Measurements from ENCODE around the gene ARHGAP24. TPM values are rescaled to one million over a fixed set of nuclear protein-coding genes. Genes with fewer than 3 reads are reported as not detected.
"Not testable (repeated sequence)": the region's sequence is repeated elsewhere in the genome, so short reads cannot be mapped to it uniquely, and the experiment has no call there.

Gene ARHGAP24
- total and polyA plus RNA-seq, 7 donors = 0.46 to 40.4 (median 23.1) TPM

DNA sequence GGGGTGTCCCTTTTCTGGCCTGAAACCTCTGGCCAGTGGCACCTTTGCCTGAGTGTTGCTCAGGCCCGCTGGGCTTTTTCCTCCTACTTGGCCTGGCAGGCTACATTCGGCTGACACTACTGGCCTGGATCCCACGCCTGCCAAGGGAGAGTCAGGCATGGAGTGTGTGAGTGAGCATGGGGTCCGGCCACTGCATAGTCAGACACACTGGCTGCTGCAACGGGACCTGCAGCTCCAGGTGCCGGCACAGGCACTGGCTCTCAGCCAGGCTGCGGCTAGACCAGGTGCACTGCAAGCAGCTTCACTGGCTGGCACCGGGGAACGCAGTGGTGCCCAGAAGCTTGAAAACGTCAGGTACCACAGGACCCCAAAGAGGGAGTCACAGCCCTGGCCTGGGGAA, 434.9 kb downstream of the ARHGAP24 start:
- no peaks in the 10 kb centered on the region for H3K36me3 ChIP-seq
- TF ChIP-seq POLR2AphosphoS5 (IDR thresholded peaks at IDR 0.05) = no peak
- no peak for TF ChIP-seq POLR2A (IDR thresholded peaks at IDR 0.05)
- TF ChIP-seq EP300 (IDR thresholded peaks at IDR 0.05) = no peak
- TF ChIP-seq, protein P1, sequence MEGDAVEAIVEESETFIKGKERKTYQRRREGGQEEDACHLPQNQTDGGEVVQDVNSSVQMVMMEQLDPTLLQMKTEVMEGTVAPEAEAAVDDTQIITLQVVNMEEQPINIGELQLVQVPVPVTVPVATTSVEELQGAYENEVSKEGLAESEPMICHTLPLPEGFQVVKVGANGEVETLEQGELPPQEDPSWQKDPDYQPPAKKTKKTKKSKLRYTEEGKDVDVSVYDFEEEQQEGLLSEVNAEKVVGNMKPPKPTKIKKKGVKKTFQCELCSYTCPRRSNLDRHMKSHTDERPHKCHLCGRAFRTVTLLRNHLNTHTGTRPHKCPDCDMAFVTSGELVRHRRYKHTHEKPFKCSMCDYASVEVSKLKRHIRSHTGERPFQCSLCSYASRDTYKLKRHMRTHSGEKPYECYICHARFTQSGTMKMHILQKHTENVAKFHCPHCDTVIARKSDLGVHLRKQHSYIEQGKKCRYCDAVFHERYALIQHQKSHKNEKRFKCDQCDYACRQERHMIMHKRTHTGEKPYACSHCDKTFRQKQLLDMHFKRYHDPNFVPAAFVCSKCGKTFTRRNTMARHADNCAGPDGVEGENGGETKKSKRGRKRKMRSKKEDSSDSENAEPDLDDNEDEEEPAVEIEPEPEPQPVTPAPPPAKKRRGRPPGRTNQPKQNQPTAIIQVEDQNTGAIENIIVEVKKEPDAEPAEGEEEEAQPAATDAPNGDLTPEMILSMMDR (IDR thresholded peaks at IDR 0.05) = no peak
- no peaks in the 10 kb centered on the region for H3K27me3 ChIP-seq
- no peak overlapping the region for H3K27ac ChIP-seq
- WGBS, 2 donors = 69 to 85% methylated on average over 10 of the region's 10 CpGs
- intact Hi-C loops (cut with DNase I) = no loop called here
- H3K4me3 ChIP-seq = no peak overlapping the region
- no peaks in the 10 kb centered on the region for H3K9me3 ChIP-seq
- DNase-seq = no peak
- H3K4me1 ChIP-seq = peaks cover 0 to 14% (median 2%) of the 10 kb centered on the region in 4 donors

DNA sequence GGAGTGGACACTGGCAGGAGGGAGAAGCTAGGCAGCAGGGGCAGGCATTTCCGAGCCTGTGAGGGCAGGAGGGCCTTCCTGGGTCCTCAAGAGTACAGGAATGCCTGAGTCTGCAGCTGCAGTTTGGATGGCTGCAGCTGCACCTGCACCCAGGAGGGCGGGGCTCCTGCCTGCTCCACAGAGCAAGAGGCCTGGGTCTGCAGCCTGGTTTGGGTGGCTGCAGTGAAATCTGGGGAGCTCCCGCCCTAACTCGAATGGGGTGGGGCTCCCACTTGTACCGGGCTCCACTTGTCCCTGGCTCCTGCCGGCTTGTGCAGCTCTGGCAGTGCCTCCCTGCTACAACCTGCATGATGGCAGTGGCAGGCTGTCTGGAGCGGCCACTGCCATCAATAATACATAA, 436.0 kb downstream of the ARHGAP24 start:
- Histone ChIP-seq H3K9me3 (no peaks in the 10 kb centered on the region), H3K36me3 (no peaks in the 10 kb centered on the region), H3K27ac (no peak overlapping the region), H3K27me3 (no peaks in the 10 kb centered on the region), H3K4me1 (peaks cover 0 to 5% (median 2%) of the 10 kb centered on the region in 4 donors), H3K4me3 (no peak overlapping the region)
- no peak for DNase-seq
- no peak for TF ChIP-seq POLR2AphosphoS5 (IDR thresholded peaks at IDR 0.05)
- TF ChIP-seq, protein P1 (IDR thresholded peaks at IDR 0.05) = no peak
- TF ChIP-seq EP300 (IDR thresholded peaks at IDR 0.05) = no peak
- TF ChIP-seq POLR2A (IDR thresholded peaks at IDR 0.05) = no peak
- intact Hi-C loops (cut with DNase I) = no loop called here
- 63 to 82% methylated on average over 7 of the region's 7 CpGs for WGBS, 2 donors

DNA sequence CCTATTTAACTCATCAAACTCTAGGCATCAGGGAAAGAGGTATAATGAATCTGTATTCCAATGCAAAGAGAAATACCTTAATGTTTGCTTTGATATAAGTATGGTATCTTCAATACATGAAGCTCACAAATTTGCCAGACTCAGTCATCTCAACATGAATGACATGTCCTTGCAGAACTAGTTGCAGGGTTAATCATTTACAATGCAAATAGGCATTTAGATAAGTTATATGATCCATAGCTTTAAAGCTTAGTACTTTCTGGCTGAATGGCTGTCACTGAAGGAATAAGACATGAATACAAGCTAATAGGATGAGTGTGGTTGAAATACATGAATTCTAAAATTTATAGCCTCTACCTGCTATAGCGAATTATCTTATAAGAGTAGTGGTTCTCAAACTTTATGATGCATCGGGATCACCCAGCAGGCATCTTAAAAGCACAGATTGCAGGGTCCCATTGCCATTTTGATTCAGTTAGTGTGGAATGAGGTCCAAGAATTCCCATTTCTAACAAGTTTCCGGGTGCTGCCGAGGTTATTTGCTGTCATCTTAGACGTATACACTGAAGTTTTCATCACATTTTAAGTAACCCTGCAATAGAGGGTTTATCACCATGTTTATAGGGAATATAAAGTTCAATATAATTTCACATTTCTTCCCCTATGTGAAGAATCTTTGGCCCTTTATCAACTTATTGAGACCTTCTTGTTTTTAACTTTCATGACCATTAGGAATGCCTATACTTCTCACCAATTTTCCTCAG, 439.2 kb downstream of the ARHGAP24 start:
- no peak for TF ChIP-seq EP300 (IDR thresholded peaks at IDR 0.05)
- TF ChIP-seq, protein P1 (IDR thresholded peaks at IDR 0.05) = no peak
- no peak for TF ChIP-seq POLR2AphosphoS5 (IDR thresholded peaks at IDR 0.05)
- no peak for TF ChIP-seq POLR2A (IDR thresholded peaks at IDR 0.05)
- intact Hi-C loops (cut with DNase I) = no loop called here
- no peak overlapping the region for H3K27ac ChIP-seq
- H3K4me1 ChIP-seq = peaks cover 0 to 3% (median 0%) of the 10 kb centered on the region in 4 donors
- no peak overlapping the region for H3K4me3 ChIP-seq
- no peaks in the 10 kb centered on the region for H3K9me3 ChIP-seq
- no peaks in the 10 kb centered on the region for H3K36me3 ChIP-seq
- WGBS, 2 donors = 21 to 75% methylated on average over 5 of the region's 5 CpGs
- no peaks in the 10 kb centered on the region for H3K27me3 ChIP-seq
- no peak for DNase-seq

DNA sequence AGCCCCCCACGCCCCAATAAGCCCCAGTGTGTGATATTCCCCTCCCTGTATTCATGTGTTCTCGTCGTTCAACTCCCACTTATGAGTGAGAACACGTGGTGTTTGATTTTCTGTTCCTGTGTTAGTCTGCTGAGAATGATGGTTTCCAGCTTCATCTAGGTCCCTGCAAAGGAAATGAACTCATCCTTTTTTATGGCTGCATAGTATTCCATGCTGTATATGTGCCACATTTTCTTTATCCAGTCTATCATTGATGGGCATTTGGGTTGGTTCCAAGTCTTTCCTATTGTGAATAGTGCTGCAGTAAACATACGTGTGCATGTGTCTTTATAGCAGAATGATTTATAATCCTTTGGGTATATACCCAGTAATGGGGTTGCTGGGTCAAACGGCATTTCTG, 440.6 kb downstream of the ARHGAP24 start:
- intact Hi-C loops (cut with DNase I); H3K4me1 ChIP-seq; H3K27ac ChIP-seq; H3K27me3 ChIP-seq; H3K9me3 ChIP-seq; H3K36me3 ChIP-seq; H3K4me3 ChIP-seq; DNase-seq: not testable (repeated sequence)
- 66 to 96% methylated on average over 6 of the region's 6 CpGs for WGBS, 2 donors

DNA sequence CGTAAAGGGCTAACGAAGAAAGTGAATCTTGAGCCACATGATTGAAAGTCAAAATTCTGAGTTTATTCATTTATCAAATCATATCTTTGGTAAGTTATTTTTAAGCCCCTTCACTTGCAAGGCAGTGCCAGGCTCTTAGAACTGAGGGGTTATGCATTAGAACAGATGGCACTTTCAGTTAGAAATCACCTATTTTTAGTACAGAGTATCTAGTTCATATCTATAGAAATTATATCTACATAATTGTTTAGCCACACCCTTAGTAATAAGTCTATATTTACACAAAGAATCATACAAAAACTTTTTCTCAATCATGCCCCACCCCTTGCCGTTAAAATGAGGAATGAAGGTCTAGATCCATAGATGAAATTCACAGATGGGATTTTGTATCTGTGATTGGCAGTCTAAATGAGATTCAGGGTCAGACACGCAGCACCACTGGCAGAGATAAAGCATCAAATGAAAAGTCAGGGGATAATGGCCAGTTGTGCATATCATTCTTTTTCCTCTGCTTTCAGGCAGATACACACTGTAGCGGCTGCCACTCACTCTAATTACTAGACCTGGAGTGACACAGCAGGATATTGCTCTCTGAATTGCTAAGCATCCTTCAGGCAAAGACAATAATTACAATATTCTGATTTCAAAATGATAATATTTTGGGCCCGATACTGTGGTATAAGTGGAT, 444.4 kb downstream of the ARHGAP24 start:
- H3K36me3 ChIP-seq = no peaks in the 10 kb centered on the region
- no peak overlapping the region for H3K27ac ChIP-seq
- 69 to 87% methylated on average over 6 of the region's 6 CpGs for WGBS, 2 donors
- H3K9me3 ChIP-seq = no peaks in the 10 kb centered on the region
- DNase-seq = no peak
- intact Hi-C loops (cut with DNase I) = no loop called here
- H3K4me1 ChIP-seq = no peaks in the 10 kb centered on the region
- no peak for TF ChIP-seq POLR2A (IDR thresholded peaks at IDR 0.05)
- H3K27me3 ChIP-seq = no peaks in the 10 kb centered on the region
- no peak overlapping the region for H3K4me3 ChIP-seq
